Activated B cell treated with CpG ODN at 0.5 μM for 24 hours (primary cell): ENCODE results near the gene NRAP. TPM values are rescaled to one million over a fixed set of nuclear protein-coding genes. Genes with fewer than 3 reads are reported as not detected.

Experiments used
- ATAC-seq: fragments of 200-7000 bp; cut with Tn5 transposase; one replicate; pipeline ENCODE4 v1.10.0; 2021; ENCODE audit warnings: low read depth, mild to moderate bottlenecking, moderate library complexity
- CTCF ChIA-PET: fragments of 350-600 bp; sonication (Branson Sonifier 250); formaldehyde crosslinking; loops from one replicate; lab custom pipeline; 2021; ENCODE audit warnings: antibody characterized with exemption; lab: Charles Lee
- POLR2A ChIA-PET: fragments of 350-600 bp; sonication (Branson Sonifier 250); formaldehyde crosslinking; loops from one replicate; lab custom pipeline; 2021; ENCODE audit warnings: antibody characterized with exemption; lab: Charles Lee
- DNase-seq: peaks from one replicate; pipeline ENCODE4 v3.0.0; 2022
- H3K27ac Mint-ChIP-seq: one replicate; pipeline ENCODE4 v1.8.0; 2020; ENCODE audit warnings: mixed read lengths
- H3K27me3 Mint-ChIP-seq: one replicate; pipeline ENCODE4 v1.8.0; 2021; ENCODE audit warnings: mixed read lengths
- H3K36me3 Mint-ChIP-seq: one replicate; pipeline ENCODE4 v1.8.0; 2021; ENCODE audit warnings: low read depth, mixed read lengths
- H3K4me1 Mint-ChIP-seq: one replicate; pipeline ENCODE4 v1.8.0; 2021; ENCODE audit warnings: mixed read lengths
- H3K4me3 Mint-ChIP-seq: one replicate; pipeline ENCODE4 v1.8.0; 2020; ENCODE audit warnings: mild to moderate bottlenecking, mixed read lengths
- H3K9me3 Mint-ChIP-seq: one replicate; pipeline ENCODE4 v1.8.0; 2020; ENCODE audit warnings: mixed read lengths
- CTCF ChIP-seq: fragments of 200-600 bp; IDR thresholded peaks from one replicate; pipeline ENCODE4 v1.8.0; 2022; ENCODE audit warnings: antibody characterized with exemption, mild to moderate bottlenecking
- intact Hi-C: fragments of 100-400 bp; cut with micrococcal nuclease; formaldehyde crosslinking; loops from one replicate; pipeline ENCODE4 v1.15.1; 2024
- total RNA-seq: library from RNA; stranded (reverse); gene quantifications from 2 replicates; pipeline ENCODE4 v1.2.3, GENCODE V29; 2022

Gene NRAP
- total RNA-seq: not detected in 2 replicates

- ATAC-seq (no peak), DNase-seq (no peak)
- H3K4me1 Mint-ChIP-seq: no peaks in the 10 kb centered on the region
- POLR2A ChIA-PET: no interaction called here
- CTCF ChIA-PET: no interaction called here
- no peaks in the 10 kb centered on the region for H3K36me3 Mint-ChIP-seq
- no peak within 1 kb of the TSS for H3K4me3 Mint-ChIP-seq
- intact Hi-C loops: no loop called here
- no peak within 1 kb of the TSS for H3K27ac Mint-ChIP-seq
- no peak for TF ChIP-seq CTCF
- peaks cover 6% of the 10 kb centered on the region for H3K27me3 Mint-ChIP-seq
- H3K9me3 Mint-ChIP-seq: no peaks in the 10 kb centered on the region
Measured at GRCh38 chr10:113663908-113664307, at the start of gene NRAP. TSS of gene NRAP (minus strand) at chr10:113664041. CDS start at chr10:113663882, 159 bp downstream.

DNA sequence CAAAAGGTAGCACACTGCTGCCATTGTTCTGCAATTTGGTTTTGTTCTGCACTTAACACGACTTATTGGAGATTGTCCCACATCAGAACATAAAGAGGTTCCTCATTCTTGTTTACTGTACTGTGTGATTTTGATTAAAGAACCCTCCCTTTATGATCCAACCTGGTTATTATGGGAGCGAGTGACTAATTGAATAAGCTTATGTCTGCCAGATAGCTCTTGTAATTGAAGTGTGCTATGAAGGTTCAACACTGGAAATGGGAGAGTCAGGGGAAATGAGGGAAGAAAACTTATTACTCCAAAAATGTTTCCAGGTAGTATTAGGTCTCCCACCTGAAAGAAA is 49.8 kb upstream of the NRAP start:
- ATAC-seq (no peak), DNase-seq (no peak)
- H3K9me3 Mint-ChIP-seq: no peaks in the 10 kb centered on the region
- peaks cover 51% of the 10 kb centered on the region for H3K36me3 Mint-ChIP-seq
- CTCF ChIA-PET: no interaction called here
- no peak overlapping the region for H3K4me3 Mint-ChIP-seq
- H3K4me1 Mint-ChIP-seq: peaks cover 17% of the 10 kb centered on the region
- intact Hi-C loops: no loop called here
- no peak for TF ChIP-seq CTCF
- H3K27me3 Mint-ChIP-seq: no peaks in the 10 kb centered on the region
- POLR2A ChIA-PET: no interaction called here
- no peak overlapping the region for H3K27ac Mint-ChIP-seq

GRCh38 chr10:113712755-113713639 is 49.2 kb upstream of the NRAP start:
- Mint-ChIP-seq H3K27ac (no peak overlapping the region), H3K9me3 (no peaks in the 10 kb centered on the region), H3K27me3 (no peaks in the 10 kb centered on the region), H3K4me3 (no peak overlapping the region), H3K4me1 (peaks cover 21% of the 10 kb centered on the region), H3K36me3 (peaks cover 52% of the 10 kb centered on the region)
- no peak for ATAC-seq
- no peak for DNase-seq
- CTCF ChIA-PET: no interaction called here
- TF ChIP-seq CTCF: no peak
- intact Hi-C loops: no loop called here
- POLR2A ChIA-PET: no interaction called here

- CTCF ChIA-PET: no interaction called here
- DNase-seq: no peak
- intact Hi-C loops: no loop called here
Measured at GRCh38 chr10:113712024-113712423, 48.2 kb upstream of the NRAP start.

GRCh38 chr10:113711142-113711541 is 47.3 kb upstream of the NRAP start:
- Mint-ChIP-seq H3K9me3 (no peaks in the 10 kb centered on the region), H3K27ac (no peak overlapping the region), H3K4me3 (no peak overlapping the region), H3K36me3 (peaks cover 46% of the 10 kb centered on the region), H3K27me3 (no peaks in the 10 kb centered on the region), H3K4me1 (peaks cover 19% of the 10 kb centered on the region)
- intact Hi-C loops: no loop called here
- no peak for TF ChIP-seq CTCF
- CTCF ChIA-PET: no interaction called here
- ATAC-seq: no peak
- no peak for DNase-seq
- POLR2A ChIA-PET: no interaction called here

More at GRCh38 chr10:113712024-113712423, 48.2 kb upstream of the NRAP start:
- H3K27ac Mint-ChIP-seq: no peak overlapping the region
- peaks cover 26% of the 10 kb centered on the region for H3K4me1 Mint-ChIP-seq
- POLR2A ChIA-PET: no interaction called here
- no peak overlapping the region for H3K4me3 Mint-ChIP-seq
- no peaks in the 10 kb centered on the region for H3K9me3 Mint-ChIP-seq
- no peak for ATAC-seq
- peaks cover 50% of the 10 kb centered on the region for H3K36me3 Mint-ChIP-seq
- TF ChIP-seq CTCF: no peak
- no peaks in the 10 kb centered on the region for H3K27me3 Mint-ChIP-seq
